Heart right ventricle (tissue), 16 donors: ENCODE measurements around the gene NT5C2. TPM values are rescaled to one million over a fixed set of nuclear protein-coding genes. Genes with fewer than 3 reads are reported as not detected.
A peak's percentile ranks its signal among the peaks of the same experiment; 100 is the strongest.
"Not testable (repeated sequence)": the region's sequence is repeated elsewhere in the genome, so short reads cannot be mapped to it uniquely, and the experiment has no call there.

ENCODE experiments used
- ATAC-seq, 8 donors: fragments of 200-7000 bp; cut with Tn5 transposase; one replicate each; pipeline ENCODE4 v1.9.1; 2020; ENCODE audit warnings: mild to moderate bottlenecking in 8 of 8, moderate library complexity in 8 of 8, moderate number of reproducible peaks in 1 of 8
- DNase-seq, 2 donors: peaks; one replicate each; pipeline ENCODE4 v3.0.0-alpha.2; 2020
- H3K27ac ChIP-seq, 10 donors: fragments of 200-600 bp; sonication (generic) in 2 of 10; one replicate each; pipeline versions ENCODE4 v1.5.0 to v1.8.0; 2020 to 2022; ENCODE audit warnings: mild to moderate bottlenecking in 3 of 10
- H3K27me3 ChIP-seq, 7 donors: fragments of 200-600 bp; one replicate each; pipeline ENCODE4 v1.8.0; 2021 to 2022; ENCODE audit warnings: mild to moderate bottlenecking in 2 of 7
- H3K36me3 ChIP-seq, 9 donors: fragments of 200-600 bp; sonication (generic) in 1 of 9; one replicate each; pipeline versions ENCODE4 v1.5.0 to v1.8.0; 2020 to 2022; ENCODE audit warnings: mild to moderate bottlenecking in 2 of 9
- H3K4me1 ChIP-seq, 9 donors: fragments of 200-600 bp; sonication (generic) in 1 of 9; one replicate each; pipeline versions ENCODE4 v1.5.0 to v1.8.0; 2020 to 2022; ENCODE audit warnings: mild to moderate bottlenecking in 4 of 9
- H3K4me3 ChIP-seq, 10 donors: fragments of 200-600 bp; sonication (generic) in 2 of 10; one replicate each; pipeline versions ENCODE4 v1.5.0 to v1.8.0; 2020 to 2022; ENCODE audit warnings: mild to moderate bottlenecking in 7 of 10, moderate library complexity in 2 of 10
- H3K9me3 ChIP-seq, 11 donors: fragments of 200-600 bp in 10 of 11; sonication (generic) in 2 of 11; one replicate each; pipeline versions ENCODE4 v1.5.0 to v1.8.0; 2013 to 2022; ENCODE audit warnings: mild to moderate bottlenecking in 2 of 11, control low read depth in 1 of 11, moderate library complexity in 1 of 11
- WGBS, 2 donors: extraction: QIAGEN DNeasy Blood & Tissue Kit; methylation state at CpG; one replicate each; pipeline ENCODE4 v1.1.7; 2013; ENCODE audit warnings: inconsistent platforms in 1 of 2; 5-methylcytosine and 5-hydroxymethylcytosine counted together
- intact Hi-C, 10 donors: fragments of 100-400 bp; cut with DNase I; formaldehyde crosslinking; loops; one replicate each; pipeline versions ENCODE4 v1.11.1 to v1.14.2; 2022
- polyA plus RNA-seq, 2 donors: library from polyadenylated mRNA; stranded (reverse); fragments of 200-250 nt; gene quantifications; one replicate each; pipeline ENCODE4 v1.2.3, GENCODE V29; 2013
- total RNA-seq, 10 donors: library from RNA; stranded (reverse); fragmentation: NEBNext Ultra II Directional in 3 of 10; extraction: Animal tissue kit (Norgen Biotek cat#: 25700) in 3 of 10; gene quantifications; one replicate each; pipeline versions ENCODE4 v1.2.1 to v1.2.4, GENCODE V29; 2021 to 2023
- TF ChIP-seq, protein P1 (sequence below), 9 donors: fragments of 200-600 bp; sonication (generic) in 2 of 9; IDR thresholded peaks; one replicate each; pipeline versions ENCODE4 v1.5.0 to v1.8.0; 2021 to 2022; ENCODE audit warnings: antibody characterized with exemption in 9 of 9, mild to moderate bottlenecking in 5 of 9, moderate library complexity in 1 of 9
- donor health status: Arrhythmogenic right ventricular cardiomyopathy.
- donor health status: ischemic (EF 13 %, LVEDD 7.1; RV severe dilation, severe dysfunction).
- donor health status: healthy with polysubstance abuse.
- donor health status: DM: no; HTN: yes; CAD: no.
- donor health status: DM: no; HTN: no; CAD: no.
- donor health status: ischemic (EF 25% LVEDD 6.9; RV normal size, moderate dysfunction).
- donor health status: ischemic (EF 25% LVEDD 5.7; RV mildly dilated, moderate dysfunction).
- donor health status: healthy.
- donor health status: DM: yes; HTN: yes; CAD: no.
- donor health status: Ischemic cardiomyopathy.
- donor health status: ischemic (EF 35%, LVEDD 5.7; RV mildly dilated, moderate dysfunction).
- donor health status: nonischemic (EF 11% LVEDD 7.7; RV severe dilation, severe dysfunction).
- donor health status: DM: yes; HTN: yes; CAD: no.
- donor health status: PGD.
- donor health status: ischemic (EF 29% LVEDD 5.4; RV normal size, mild dysfunction).
- donor health status: nonischemic (EF 23%, LVEDD 6.1; RV moderate dilation, normal function).

Gene NT5C2
- total and polyA plus RNA-seq, 12 donors: 23.9 to 88.2 (median 53.5) TPM

DNA sequence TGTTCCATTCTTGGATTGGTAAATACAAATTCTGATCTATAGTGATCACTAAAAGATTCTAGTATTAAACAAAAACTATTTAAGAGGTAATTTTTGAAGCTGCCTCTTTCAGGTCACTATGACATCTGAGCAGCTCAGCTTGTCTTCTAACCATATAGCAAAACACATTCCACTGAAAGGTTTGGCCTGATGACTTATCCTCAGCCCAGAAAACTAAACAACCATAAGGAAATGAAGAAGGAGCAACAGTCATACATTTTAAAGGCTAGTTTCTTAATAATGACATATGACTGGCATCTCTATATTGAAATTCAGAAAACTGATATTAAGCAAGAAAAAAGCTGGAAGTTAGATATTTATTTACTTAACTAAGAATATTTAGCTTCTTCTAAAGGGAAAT is 24.6 kb downstream of the NT5C2 start:
- no peak overlapping the region for H3K27ac ChIP-seq
- intact Hi-C loops: no loop called here
- TF ChIP-seq, protein P1, sequence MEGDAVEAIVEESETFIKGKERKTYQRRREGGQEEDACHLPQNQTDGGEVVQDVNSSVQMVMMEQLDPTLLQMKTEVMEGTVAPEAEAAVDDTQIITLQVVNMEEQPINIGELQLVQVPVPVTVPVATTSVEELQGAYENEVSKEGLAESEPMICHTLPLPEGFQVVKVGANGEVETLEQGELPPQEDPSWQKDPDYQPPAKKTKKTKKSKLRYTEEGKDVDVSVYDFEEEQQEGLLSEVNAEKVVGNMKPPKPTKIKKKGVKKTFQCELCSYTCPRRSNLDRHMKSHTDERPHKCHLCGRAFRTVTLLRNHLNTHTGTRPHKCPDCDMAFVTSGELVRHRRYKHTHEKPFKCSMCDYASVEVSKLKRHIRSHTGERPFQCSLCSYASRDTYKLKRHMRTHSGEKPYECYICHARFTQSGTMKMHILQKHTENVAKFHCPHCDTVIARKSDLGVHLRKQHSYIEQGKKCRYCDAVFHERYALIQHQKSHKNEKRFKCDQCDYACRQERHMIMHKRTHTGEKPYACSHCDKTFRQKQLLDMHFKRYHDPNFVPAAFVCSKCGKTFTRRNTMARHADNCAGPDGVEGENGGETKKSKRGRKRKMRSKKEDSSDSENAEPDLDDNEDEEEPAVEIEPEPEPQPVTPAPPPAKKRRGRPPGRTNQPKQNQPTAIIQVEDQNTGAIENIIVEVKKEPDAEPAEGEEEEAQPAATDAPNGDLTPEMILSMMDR (IDR thresholded peaks at IDR 0.05): no peak

DNA sequence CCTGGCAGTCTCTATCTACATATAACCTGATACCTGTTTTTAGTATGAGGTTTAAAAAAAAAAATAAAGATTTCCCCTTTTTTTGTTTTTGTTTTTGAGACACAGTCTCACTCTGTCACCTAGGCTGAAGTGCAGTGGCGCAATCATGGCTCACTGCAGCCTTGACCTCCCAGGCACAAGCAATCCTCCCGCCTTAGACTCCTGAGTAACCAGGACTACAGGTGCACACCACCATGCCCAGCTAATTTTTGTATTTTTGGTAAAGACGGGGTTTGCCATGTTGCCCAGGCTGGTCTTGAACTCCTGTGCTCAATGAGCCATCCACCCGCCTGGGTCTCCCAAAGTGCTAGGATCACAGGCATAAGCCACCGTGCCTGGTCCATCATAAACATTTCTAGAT is 25.5 kb downstream of the NT5C2 start:
- H3K4me3 ChIP-seq, ATAC-seq, H3K27ac ChIP-seq, intact Hi-C loops, H3K27me3 ChIP-seq, DNase-seq: not testable (repeated sequence)
- WGBS, 2 donors: 98 to 100% methylated on average over 5 of the region's 5 CpGs
- Histone ChIP-seq H3K9me3 (peaks cover 0 to 12% (median 0%) of the 10 kb centered on the region in 11 donors), H3K4me1 (peaks cover 0 to 12% (median 0%) of the 10 kb centered on the region in 9 donors), H3K36me3 (peaks cover 0 to 99% (median 27%) of the 10 kb centered on the region in 9 donors)

More for the DNA sequence above, 24.6 kb downstream of the NT5C2 start:
- no peak for DNase-seq
- H3K9me3 ChIP-seq: peaks cover 0 to 6% (median 0%) of the 10 kb centered on the region in 11 donors
- H3K4me3 ChIP-seq: no peak overlapping the region
- H3K36me3 ChIP-seq: peaks cover 0 to 99% (median 34%) of the 10 kb centered on the region in 9 donors
- H3K4me1 ChIP-seq: peaks cover 0 to 12% (median 0%) of the 10 kb centered on the region in 9 donors
- ATAC-seq: no peak
- no peaks in the 10 kb centered on the region for H3K27me3 ChIP-seq

DNA sequence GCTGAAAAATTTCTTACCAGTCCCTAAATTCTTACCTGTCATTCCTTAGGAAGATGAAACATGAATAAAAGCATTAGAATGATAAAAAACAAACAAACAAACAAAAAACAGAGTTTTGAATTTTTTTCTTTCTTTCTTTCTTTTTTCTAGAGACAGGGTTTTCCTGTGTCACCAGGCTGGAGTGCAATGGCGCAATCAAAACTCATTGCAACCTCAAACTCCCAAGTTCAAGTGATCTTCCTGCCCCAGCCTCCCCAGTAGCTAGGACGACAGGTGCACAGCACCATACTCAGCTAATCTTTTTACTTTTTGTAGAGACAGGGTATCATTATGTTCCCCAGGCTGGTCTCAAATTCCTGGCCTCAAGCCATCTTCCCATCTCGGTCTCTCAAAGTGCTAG is 26.5 kb downstream of the NT5C2 start:
- H3K27me3 ChIP-seq: no peaks in the 10 kb centered on the region
- H3K4me3 ChIP-seq: no peak overlapping the region
- no peak for DNase-seq
- ATAC-seq: no peak
- H3K4me1 ChIP-seq: peaks cover 0 to 7% (median 0%) of the 10 kb centered on the region in 9 donors
- TF ChIP-seq, protein P1 (IDR thresholded peaks at IDR 0.05): no peak
- H3K36me3 ChIP-seq: peaks cover 0 to 99% (median 17%) of the 10 kb centered on the region in 9 donors
- H3K27ac ChIP-seq: no peak overlapping the region
- WGBS, 2 donors: 86 to 93% methylated on average over 3 of the region's 3 CpGs
- peaks cover 0 to 12% (median 0%) of the 10 kb centered on the region in 11 donors for H3K9me3 ChIP-seq
- intact Hi-C loops: no loop called here

DNA sequence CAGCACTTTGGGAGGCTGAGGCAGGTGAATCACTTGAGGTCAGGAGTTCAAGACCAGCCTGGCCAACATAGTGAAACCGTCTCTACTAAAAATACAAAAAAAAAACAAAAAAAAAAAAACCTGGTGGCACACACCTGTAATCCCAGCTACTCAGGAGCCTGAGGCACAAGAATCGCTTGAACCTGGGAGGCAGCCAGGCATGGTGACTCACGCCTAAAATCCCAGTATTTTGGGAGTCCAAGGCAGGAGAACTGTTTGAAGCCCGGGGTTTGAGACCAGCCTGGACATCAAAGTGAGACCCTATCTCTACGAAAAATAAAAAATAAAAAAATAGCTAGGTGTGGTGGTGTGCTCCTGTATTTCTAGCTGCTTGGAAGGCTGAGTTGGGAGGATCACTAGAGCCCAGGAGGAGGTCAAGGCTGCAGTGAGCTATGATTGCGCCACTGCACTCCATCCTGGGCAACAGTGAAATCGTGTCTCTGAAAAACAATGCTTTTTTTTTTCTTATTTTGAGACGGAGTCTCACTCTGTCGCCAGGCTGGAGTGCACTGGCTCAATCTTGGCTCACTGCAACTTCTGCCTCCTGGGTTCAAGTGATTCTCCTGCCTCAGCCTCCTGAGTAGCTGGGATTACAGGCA is 29.2 kb downstream of the NT5C2 start:
- H3K27me3 ChIP-seq, H3K4me3 ChIP-seq, H3K27ac ChIP-seq, ATAC-seq, intact Hi-C loops, DNase-seq, H3K4me1 ChIP-seq: not testable (repeated sequence)
- Histone ChIP-seq H3K36me3 (peaks cover 0 to 89% (median 4%) of the 10 kb centered on the region in 9 donors), H3K9me3 (peaks cover 0 to 13% (median 0%) of the 10 kb centered on the region in 11 donors)
- WGBS, 2 donors: 94 to 98% methylated on average over 9 of the region's 9 CpGs

DNA sequence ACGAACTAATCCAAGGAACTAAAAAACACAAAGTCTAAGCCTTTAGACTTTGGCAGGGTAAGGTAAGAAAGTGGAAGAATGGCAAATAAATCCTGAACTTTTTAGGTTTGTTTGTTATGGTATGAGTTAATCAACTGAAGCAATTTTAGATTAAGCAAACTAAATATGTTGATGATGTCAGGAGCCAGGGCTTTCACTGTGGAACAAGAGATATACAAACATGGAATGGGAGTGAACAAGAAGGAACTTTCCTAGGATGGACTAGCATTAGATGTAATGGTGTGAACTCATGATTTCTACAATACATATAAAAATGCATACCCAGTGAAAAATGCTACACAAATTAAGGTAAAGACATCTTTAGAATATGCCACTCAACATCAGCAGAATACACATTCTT is 35.8 kb downstream of the NT5C2 start:
- peak overlapping the region in 1 of 10 donors; percentile 21 for H3K27ac ChIP-seq
- peaks cover 0 to 39% (median 37%) of the 10 kb centered on the region in 9 donors for H3K4me1 ChIP-seq
- no peak overlapping the region for H3K4me3 ChIP-seq
- DNase-seq: no peak
- peaks cover 0 to 10% (median 0%) of the 10 kb centered on the region in 11 donors for H3K9me3 ChIP-seq
- 94 to 100% methylated on average over 1 of the region's 1 CpG for WGBS, 2 donors
- intact Hi-C loops: no loop called here
- H3K27me3 ChIP-seq: no peaks in the 10 kb centered on the region
- TF ChIP-seq, protein P1 (IDR thresholded peaks at IDR 0.05): no peak
- peaks cover 0 to 53% (median 2%) of the 10 kb centered on the region in 9 donors for H3K36me3 ChIP-seq
- ATAC-seq: no peak
